SK-N-SH (cell line): ENCODE results near the gene SESN1. TPM values are rescaled to one million over a fixed set of nuclear protein-coding genes. Genes with fewer than 3 reads are reported as not detected.

ENCODE experiments used
- CTCF ChIA-PET: fragments of 300-600, 350-600 bp; formaldehyde crosslinking; extraction: SDS; loops from one replicate; lab custom pipeline; 2021; lab: Yijun Ruan, JAX
- POLR2A ChIA-PET: fragments of 350-600 bp; sonication (Branson Sonifier 250); formaldehyde crosslinking; extraction: SDS; loops from one replicate; lab custom pipeline; 2020; ENCODE audit warnings: antibody characterized with exemption, inconsistent platforms; lab: Yijun Ruan, JAX
- DNase-seq: peaks from one replicate; pipeline ENCODE4 v3.0.0; 2012
- H2AFZ ChIP-seq: fragments of 200-600 bp; sonication (generic); 2 replicates; pipeline ENCODE4 v1.8.1; 2016; ENCODE audit warnings: antibody characterized with exemption, mild to moderate bottlenecking, low read depth
- H3F3A ChIP-seq: fragments of 200-600 bp; sonication (generic); replicated peaks from 2 replicates; pipeline ENCODE3; 2016; ENCODE audit warnings: antibody characterized with exemption, mild to moderate bottlenecking; ENCODE audit not compliant: insufficient read depth
- H3K27ac ChIP-seq, 2 experiments: fragments of 200-500 bp in 1 of 2; fragments of 200-600 bp in 1 of 2; sonication (Bioruptor generic) in 1 of 2; sonication (generic), shearing (Covaris generic) in 1 of 2; 2 replicates each; pipeline versions ENCODE4 v1.5.1 to v1.6.1; 2014 to 2016; ENCODE audit warnings: low read depth in 2 of 2, inconsistent platforms in 1 of 2, low read length in 1 of 2, mild to moderate bottlenecking in 1 of 2, mixed read lengths in 1 of 2
- H3K27me3 ChIP-seq: fragments of 200-600 bp; sonication (generic), shearing (Covaris generic); 2 replicates; pipeline ENCODE4 v1.6.1; 2016; ENCODE audit warnings: mixed run types; ENCODE audit not compliant: insufficient read depth
- H3K36me3 ChIP-seq, 2 experiments: fragments of 200-500 bp in 1 of 2; fragments of 200-600 bp in 1 of 2; sonication (Bioruptor generic) in 1 of 2; sonication (generic) in 1 of 2; replicated peaks in 1 of 2; 2 replicates each; pipeline versions ENCODE3 to v1.5.1; 2014 to 2016; ENCODE audit warnings: low read length in 1 of 2, mild to moderate bottlenecking in 1 of 2; ENCODE audit not compliant: insufficient read depth in 2 of 2, control insufficient read depth in 1 of 2
- H3K4me1 ChIP-seq, 2 experiments: fragments of 200-500 bp in 1 of 2; fragments of 200-600 bp in 1 of 2; sonication (Bioruptor generic) in 1 of 2; sonication (generic), shearing (Covaris generic) in 1 of 2; 2 replicates each; pipeline versions ENCODE4 v1.5.1 to v1.6.1; 2014 to 2016; ENCODE audit warnings: low read depth in 1 of 2, low read length in 1 of 2, mixed run types in 1 of 2; ENCODE audit not compliant: insufficient read depth in 2 of 2, control insufficient read depth in 1 of 2
- H3K4me2 ChIP-seq: fragments of 200-600 bp; sonication (generic), shearing (Covaris generic); 2 replicates; pipeline ENCODE4 v1.6.1; 2017; ENCODE audit warnings: mixed run types
- H3K4me3 ChIP-seq, 2 experiments: fragments of 200-500 bp in 1 of 2; fragments of 200-600 bp in 1 of 2; sonication (Bioruptor generic) in 1 of 2; sonication (generic), shearing (Covaris generic) in 1 of 2; 2 replicates each; pipeline versions ENCODE4 v1.5.1 to v1.8.1; 2014 to 2016; ENCODE audit warnings: low read depth in 2 of 2, inconsistent platforms in 1 of 2, low read length in 1 of 2, mild to moderate bottlenecking in 1 of 2, mixed read lengths in 1 of 2, moderate library complexity in 1 of 2
- H3K79me2 ChIP-seq: fragments of 200-600 bp; sonication (generic); 2 replicates; pipeline ENCODE4 v1.8.1; 2017; ENCODE audit warnings: mild to moderate bottlenecking; ENCODE audit not compliant: insufficient read depth
- H3K9ac ChIP-seq: fragments of 200-600 bp; sonication (generic); 2 replicates; pipeline ENCODE4 v1.6.1; 2017; ENCODE audit warnings: mixed run types
- H3K9me2 ChIP-seq: fragments of 200-600 bp; sonication (generic); 2 replicates; pipeline ENCODE4 v1.6.1; 2017; ENCODE audit warnings: mixed run types
- H3K9me3 ChIP-seq: fragments of 200-600 bp; sonication (generic); 2 replicates; pipeline ENCODE4 v1.6.1; 2017; ENCODE audit warnings: mixed run types, mild to moderate bottlenecking, moderate library complexity
- H4K20me1 ChIP-seq: fragments of 200-600 bp; sonication (generic); 2 replicates; pipeline ENCODE4 v1.6.1; 2017; ENCODE audit warnings: mild to moderate bottlenecking, mixed run types; ENCODE audit not compliant: insufficient read depth
- EP300 ChIP-seq, 2 experiments: IDR thresholded peaks; 2 replicates each; pipeline versions ENCODE4 v1.4.0 to v1.6.1; 2012; ENCODE audit warnings: borderline replicate concordance in 1 of 2, low read depth in 1 of 2, low read length in 1 of 2
- EZH2phosphoT487 ChIP-seq: fragments of 200-600 bp; sonication (generic); IDR thresholded peaks from 2 replicates; pipeline ENCODE4 v1.6.1; 2017; ENCODE audit warnings: low read depth, mixed run types, mild to moderate bottlenecking, antibody characterized with exemption, moderate library complexity, borderline replicate concordance
- FOXJ3 ChIP-seq: sonication (generic); formaldehyde crosslinking; IDR thresholded peaks from 2 replicates; pipeline ENCODE4 v1.5.1; 2020; ENCODE audit warnings: mild to moderate bottlenecking, missing genetic modification reagents
- NFIC ChIP-seq: IDR thresholded peaks from 2 replicates; pipeline ENCODE4 v1.4.0; 2012; ENCODE audit warnings: borderline replicate concordance
- NRF1 ChIP-seq: IDR thresholded peaks from 2 replicates; pipeline ENCODE4 v1.6.1; 2012; ENCODE audit warnings: low read depth, mild to moderate bottlenecking, low read length
- RAD21 ChIP-seq: IDR thresholded peaks from 2 replicates; pipeline ENCODE4 v1.6.1; 2012; ENCODE audit warnings: mild to moderate bottlenecking, low read length
- TAF1 ChIP-seq: IDR thresholded peaks from 2 replicates; pipeline ENCODE4 v1.6.1; 2012; ENCODE audit warnings: low read depth, mild to moderate bottlenecking, low read length, moderate library complexity, borderline replicate concordance
- TEAD4 ChIP-seq: IDR thresholded peaks from 2 replicates; pipeline ENCODE4 v1.4.0; 2012; ENCODE audit warnings: mild to moderate bottlenecking, borderline replicate concordance; ENCODE audit not compliant: insufficient read depth
- WGBS: methylation state at CpG from one replicate; pipeline ENCODE4 v1.1.6; 2017; ENCODE audit warnings: low lambda C conversion rate; 5-methylcytosine and 5-hydroxymethylcytosine counted together
- polyA plus RNA-seq, 3 experiments: library from polyadenylated mRNA; depleted of rRNA; stranded (reverse); fragments of >200 nt; gene quantifications; 2 replicates each; pipeline ENCODE4 v1.2.3, GENCODE V29; 2012
- TF ChIP-seq, protein P1 (sequence below): IDR thresholded peaks from 2 replicates; pipeline ENCODE4 v1.4.0; 2012; ENCODE audit warnings: low read depth
- TF ChIP-seq, protein P2 (sequence below): IDR thresholded peaks from 2 replicates; pipeline ENCODE4; 2012
- TF ChIP-seq, protein P3 (sequence below): fragments of 200-600 bp; sonication (generic); IDR thresholded peaks from 2 replicates; pipeline ENCODE4 v1.6.1; 2017; ENCODE audit warnings: antibody characterized with exemption, mild to moderate bottlenecking, moderate library complexity

The SESN1 gene
- polyA plus RNA-seq, 1 of the 3 experiments (the other 2 are of a cell fraction): 13.1 TPM

DNA sequence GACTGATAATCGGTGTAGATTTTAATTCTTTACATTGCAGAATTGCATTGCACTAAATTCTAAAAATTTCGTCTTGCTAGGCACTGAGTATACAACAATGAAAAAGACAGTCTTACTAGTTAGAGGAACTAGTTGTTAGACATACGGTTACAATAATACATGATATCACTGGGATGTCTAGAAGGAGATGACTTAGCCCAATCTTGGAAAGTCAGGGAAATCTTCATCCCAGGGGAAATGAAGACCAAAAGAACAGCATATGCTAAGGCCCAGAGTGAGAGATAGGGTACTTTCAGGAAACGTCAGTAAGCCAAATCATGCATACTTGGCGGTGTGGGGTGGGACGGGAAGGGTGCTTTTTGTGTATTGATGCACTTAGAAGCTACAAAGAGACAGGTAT lies 1.6 kb upstream of the SESN1 start:
- 56% methylated on average over 6 of the region's 6 CpGs for WGBS
- Histone ChIP-seq H3K9ac (peak overlapping the region; percentile 97), H3K4me2 (peak overlapping the region; percentile 91), H3K27me3 (no peaks in the 10 kb centered on the region), H3K4me3 (peak overlapping the region; percentile 90 to 96), H3K9me2 (no peaks in the 10 kb centered on the region), H2AFZ (peak overlapping the region; percentile 92), H4K20me1 (peaks cover 14% of the 10 kb centered on the region; the same call in 1 of the 2 replicates), H3K36me3 (no peaks in the 10 kb centered on the region), H3K9me3 (no peaks in the 10 kb centered on the region), H3K27ac (peak overlapping the region; percentile 99), H3K79me2 (peaks cover 77% of the 10 kb centered on the region), H3F3A (peaks cover 5% of the 10 kb centered on the region), H3K4me1 (peaks cover 5 to 14% of the 10 kb centered on the region in 2 experiments; a peak in 2 of 4 replicates)
- no peak for DNase-seq
- ChIA-PET CTCF (no interaction called here), POLR2A (no interaction called here)
- no peak for TF ChIP-seq RAD21
- no peak for TF ChIP-seq NRF1
- TF ChIP-seq EZH2phosphoT487: no peak
- no peak for TF ChIP-seq FOXJ3 (CRISPR knock-in tag)
- no peak for TF ChIP-seq EP300 (IDR thresholded peaks at IDR 0.05; ENCODE audit: borderline replicate concordance in 1 of 2, low read depth in 1 of 2, low read length in 1 of 2)

DNA sequence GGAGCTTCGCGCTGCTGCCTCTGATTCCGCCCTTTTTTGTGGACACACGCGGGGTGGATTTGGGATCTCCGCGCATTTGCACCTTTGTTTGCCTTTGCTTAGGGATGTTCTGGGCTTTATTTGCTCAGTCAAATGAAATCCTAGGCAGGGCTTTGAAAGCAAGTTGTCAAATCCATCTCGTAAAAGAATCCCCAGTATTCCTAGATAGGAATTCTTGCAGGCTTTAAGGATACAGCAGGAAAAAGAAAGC lies 1.1 kb upstream of the SESN1 start:
- peaks cover 14% of the 10 kb centered on the region; the same call in 1 of the 2 replicates for H4K20me1 ChIP-seq
- ChIA-PET POLR2A (no interaction called here), CTCF (interaction anchor here (1.5 to 3.0 kb wide), 2 partner anchors 10 to 288 kb away, joined by 4 to 9 read pairs; no protein-coding TSS in a partner anchor)
- H3K9ac ChIP-seq: peak overlapping the region; percentile 97
- peak overlapping the region; percentile 91 for H3K4me2 ChIP-seq
- no peaks in the 10 kb centered on the region for H3K9me2 ChIP-seq
- H3K36me3 ChIP-seq: no peaks in the 10 kb centered on the region
- no peaks in the 10 kb centered on the region for H3K27me3 ChIP-seq
- peak overlapping the region; percentile 90 to 96 for H3K4me3 ChIP-seq
- H3K79me2 ChIP-seq: peaks cover 77% of the 10 kb centered on the region
- peaks cover 5% of the 10 kb centered on the region for H3F3A ChIP-seq
- DNase-seq: no peak
- peak overlapping the region; percentile 92 for H2AFZ ChIP-seq
- 1% methylated on average over 8 of the region's 8 CpGs for WGBS
- no peaks in the 10 kb centered on the region for H3K9me3 ChIP-seq
- no peak for TF ChIP-seq TEAD4
- TF ChIP-seq, protein P1, sequence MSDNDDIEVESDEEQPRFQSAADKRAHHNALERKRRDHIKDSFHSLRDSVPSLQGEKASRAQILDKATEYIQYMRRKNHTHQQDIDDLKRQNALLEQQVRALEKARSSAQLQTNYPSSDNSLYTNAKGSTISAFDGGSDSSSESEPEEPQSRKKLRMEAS: 0 out of 2 replicates have a peak, but pooled peaks have one; percentile 47
- H3K4me1 ChIP-seq: peaks cover 5 to 15% of the 10 kb centered on the region in 2 experiments; a peak in 2 of 4 replicates
- H3K27ac ChIP-seq: peak overlapping the region; percentile 99

DNA sequence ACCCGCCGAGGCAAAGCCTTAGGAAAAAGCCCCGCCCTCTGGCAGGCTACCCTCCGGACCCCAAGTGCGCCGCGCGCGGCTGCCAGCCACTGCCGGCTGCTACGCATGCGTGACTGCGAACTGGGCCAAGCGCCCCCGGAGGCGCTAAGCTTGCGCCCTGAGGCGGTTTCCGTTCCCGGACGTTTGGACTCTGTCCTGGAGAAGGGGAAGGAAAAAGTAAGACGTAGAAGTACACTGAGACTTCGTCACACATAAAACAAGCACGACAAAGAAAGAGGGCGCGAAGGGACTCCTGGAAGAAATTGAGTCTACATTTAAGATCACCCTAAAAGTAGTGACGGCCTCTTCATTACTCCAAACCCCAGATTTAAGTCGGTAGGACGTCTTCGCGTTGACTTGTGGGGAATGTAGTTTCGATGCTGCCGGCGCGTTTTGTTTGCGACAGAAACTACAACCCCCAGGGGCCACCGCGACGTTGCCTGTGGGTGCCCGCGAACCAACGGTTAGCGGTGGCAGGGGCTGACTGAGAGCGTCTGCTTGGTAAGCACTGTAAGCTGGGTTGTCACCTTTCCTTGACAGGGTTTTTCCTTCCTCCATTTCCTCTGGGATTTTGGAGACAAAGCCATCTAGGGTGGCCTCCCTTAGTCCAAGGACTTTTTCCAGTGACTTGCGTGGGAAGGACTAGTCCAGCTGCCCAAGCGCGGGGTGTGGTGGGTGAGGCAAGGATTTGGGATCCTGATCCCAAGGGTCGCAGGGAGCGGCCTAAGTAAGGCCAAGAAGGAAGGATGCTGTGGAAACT lies 589 bp upstream of the SESN1 start, which contains the start of gene CEP57L1:
Gene CEP57L1 (plus strand): TSS at position 472 of the 799 bp plus-strand sequence. CDS start 49,715 bp downstream, outside the sequence.
- H3K27me3 ChIP-seq: no peaks in the 10 kb centered on the region
- CTCF ChIA-PET: interaction anchor here (1.0 to 3.0 kb wide), 5 partner anchors 11 to 346 kb away, joined by 3 to 9 read pairs (median 3); partner anchors contain the start of genes PPIL6 and SMPD2
- no peaks in the 10 kb centered on the region for H3K36me3 ChIP-seq
- no peaks in the 10 kb centered on the region for H3K9me3 ChIP-seq
- H3K27ac ChIP-seq: peak within 1 kb of the TSS; percentile 99
- peaks cover 5% of the 10 kb centered on the region for H3F3A ChIP-seq
- H3K9me2 ChIP-seq: no peaks in the 10 kb centered on the region
- DNase-seq: peak; percentile 83
- H3K4me1 ChIP-seq: peaks cover 5 to 15% of the 10 kb centered on the region in 2 experiments; a peak in 2 of 4 replicates
- H3K4me2 ChIP-seq: peak within 1 kb of the TSS; percentile 91
- peaks cover 79% of the 10 kb centered on the region for H3K79me2 ChIP-seq
- H2AFZ ChIP-seq: peak within 1 kb of the TSS; percentile 92
- peak within 1 kb of the TSS; percentile 96 for H3K4me3 ChIP-seq
- WGBS: under 1% methylated on average over 41 of the region's 49 CpGs
- H3K9ac ChIP-seq: peak within 1 kb of the TSS; percentile 97
- peaks cover 14% of the 10 kb centered on the region; the same call in 1 of the 2 replicates for H4K20me1 ChIP-seq
- POLR2A ChIA-PET: interaction anchor here (0.7 to 1.3 kb wide), 5 partner anchors 10 to 535 kb away, joined by 3 to 5 read pairs (median 4); partner anchors contain the start of gene FOXO3
- TF ChIP-seq, protein P1: peak; percentile 8; the same call in 1 of the 2 replicates
- TF ChIP-seq, protein P2, sequence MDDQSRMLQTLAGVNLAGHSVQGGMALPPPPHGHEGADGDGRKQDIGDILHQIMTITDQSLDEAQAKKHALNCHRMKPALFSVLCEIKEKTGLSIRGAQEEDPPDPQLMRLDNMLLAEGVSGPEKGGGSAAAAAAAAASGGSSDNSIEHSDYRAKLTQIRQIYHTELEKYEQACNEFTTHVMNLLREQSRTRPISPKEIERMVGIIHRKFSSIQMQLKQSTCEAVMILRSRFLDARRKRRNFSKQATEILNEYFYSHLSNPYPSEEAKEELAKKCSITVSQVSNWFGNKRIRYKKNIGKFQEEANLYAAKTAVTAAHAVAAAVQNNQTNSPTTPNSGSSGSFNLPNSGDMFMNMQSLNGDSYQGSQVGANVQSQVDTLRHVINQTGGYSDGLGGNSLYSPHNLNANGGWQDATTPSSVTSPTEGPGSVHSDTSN: no peak
- TF ChIP-seq TAF1: no peak; the same call in 1 of the 2 replicates
- TF ChIP-seq EZH2phosphoT487: no peak
- TF ChIP-seq, protein P3, sequence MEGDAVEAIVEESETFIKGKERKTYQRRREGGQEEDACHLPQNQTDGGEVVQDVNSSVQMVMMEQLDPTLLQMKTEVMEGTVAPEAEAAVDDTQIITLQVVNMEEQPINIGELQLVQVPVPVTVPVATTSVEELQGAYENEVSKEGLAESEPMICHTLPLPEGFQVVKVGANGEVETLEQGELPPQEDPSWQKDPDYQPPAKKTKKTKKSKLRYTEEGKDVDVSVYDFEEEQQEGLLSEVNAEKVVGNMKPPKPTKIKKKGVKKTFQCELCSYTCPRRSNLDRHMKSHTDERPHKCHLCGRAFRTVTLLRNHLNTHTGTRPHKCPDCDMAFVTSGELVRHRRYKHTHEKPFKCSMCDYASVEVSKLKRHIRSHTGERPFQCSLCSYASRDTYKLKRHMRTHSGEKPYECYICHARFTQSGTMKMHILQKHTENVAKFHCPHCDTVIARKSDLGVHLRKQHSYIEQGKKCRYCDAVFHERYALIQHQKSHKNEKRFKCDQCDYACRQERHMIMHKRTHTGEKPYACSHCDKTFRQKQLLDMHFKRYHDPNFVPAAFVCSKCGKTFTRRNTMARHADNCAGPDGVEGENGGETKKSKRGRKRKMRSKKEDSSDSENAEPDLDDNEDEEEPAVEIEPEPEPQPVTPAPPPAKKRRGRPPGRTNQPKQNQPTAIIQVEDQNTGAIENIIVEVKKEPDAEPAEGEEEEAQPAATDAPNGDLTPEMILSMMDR: peak; percentile 14; the same call in 1 of the 2 replicates
- no peak; the same call in 1 of the 2 replicates for TF ChIP-seq RAD21
- TF ChIP-seq NFIC: no peak; the same call in 1 of the 2 replicates
